COLO668 (cell line): ENCODE measurements around the gene AKAP8.
"Not testable (repeated sequence)": the region's sequence is repeated elsewhere in the genome, so short reads cannot be mapped to it uniquely, and the experiment has no call there.

Source experiments
- DNase-seq: peaks from one replicate; lab custom pipeline; 2025; ENCODE audit not compliant: unreplicated experiment; lab: John Stamatoyannopoulos, UW

The AKAP8 gene

DNA sequence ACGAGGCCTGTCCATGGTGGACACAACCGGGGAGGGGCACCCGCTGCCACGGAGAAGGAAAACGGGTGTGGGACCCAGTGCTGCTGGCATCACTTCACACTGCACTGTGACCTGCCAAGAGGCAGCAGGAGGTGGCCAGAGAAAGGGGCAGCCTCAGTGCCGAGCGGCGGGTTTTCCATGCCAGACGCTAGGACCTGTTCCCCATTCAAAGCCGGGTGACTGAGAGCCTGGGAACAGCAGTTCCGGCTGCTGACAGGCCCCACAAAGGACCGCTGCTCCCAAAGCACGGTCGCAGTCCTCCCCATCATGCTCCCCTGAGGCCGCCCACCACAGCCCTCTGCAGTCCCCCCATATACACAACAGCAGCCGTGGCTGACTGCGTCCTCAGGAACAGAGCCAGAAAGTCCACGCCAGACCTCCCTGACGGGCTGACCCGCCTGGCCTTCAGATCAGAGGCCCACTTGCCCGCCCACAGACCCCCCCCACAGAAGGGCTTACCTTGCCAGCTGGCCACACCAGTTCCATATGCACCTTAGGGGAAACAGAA lies 5.4 kb downstream of the AKAP8 start:
- DNase-seq, result no peak

DNA sequence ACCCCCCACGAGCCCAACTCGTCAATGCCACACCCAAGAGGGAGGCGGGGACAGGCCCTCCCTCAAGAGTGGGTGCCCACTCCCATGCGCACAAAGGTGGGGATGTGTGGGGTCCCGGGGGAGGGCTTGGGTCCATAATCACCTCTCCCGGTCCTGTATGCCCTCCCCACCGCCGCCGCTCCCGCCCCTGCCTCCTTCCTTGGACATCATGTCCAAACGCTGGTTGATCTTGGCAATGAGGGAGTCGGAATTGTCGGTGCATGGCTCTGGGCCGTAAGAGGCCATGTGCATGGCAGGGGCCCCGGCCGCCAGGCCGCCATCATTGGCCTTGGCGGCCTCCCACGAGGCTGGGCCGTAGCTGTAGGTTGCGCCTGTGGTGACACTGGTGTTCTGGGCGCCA lies 5.9 kb downstream of the AKAP8 start:
- no peak for DNase-seq

DNA sequence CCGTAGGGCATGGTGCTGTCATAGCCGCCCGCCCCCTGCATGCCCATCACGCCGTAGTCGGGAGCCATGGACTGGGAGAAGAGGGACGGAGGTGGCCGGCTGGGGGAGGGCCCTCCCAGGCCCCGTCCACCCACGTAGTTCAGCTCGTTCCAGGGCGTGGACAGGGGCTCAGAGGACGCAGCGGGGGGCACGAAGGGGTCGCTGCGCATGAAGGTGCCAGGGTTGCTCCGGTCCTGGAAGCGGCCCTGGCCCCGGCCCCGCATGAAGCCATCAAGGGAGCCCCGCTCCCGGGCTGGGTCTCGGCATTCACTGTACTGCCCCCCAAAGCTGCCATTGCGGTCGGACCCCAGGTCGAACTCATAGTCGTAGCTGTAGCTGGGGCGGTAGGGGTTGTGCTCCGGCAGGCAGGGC lies 6.7 kb downstream of the AKAP8 start:
- no peak for DNase-seq

DNA sequence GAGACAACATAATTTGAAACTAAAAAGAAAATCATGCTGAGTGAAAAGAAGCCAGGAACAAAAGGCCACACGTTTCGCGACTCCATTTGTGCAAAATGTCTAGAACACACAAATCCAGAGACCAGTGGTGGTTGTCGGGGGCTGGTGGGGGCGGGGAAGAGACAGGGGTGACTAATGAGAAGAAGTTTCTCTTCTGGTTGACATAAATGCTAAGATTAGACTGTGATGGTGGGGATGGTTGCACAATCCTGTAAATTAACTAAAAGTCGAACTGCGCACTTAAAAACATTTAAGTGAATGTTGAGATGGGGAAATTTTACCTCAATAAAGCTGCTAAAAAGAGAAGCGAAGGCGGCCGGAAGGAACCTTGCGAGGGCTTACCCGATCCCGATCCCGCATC lies 7.1 kb downstream of the AKAP8 start:
- DNase-seq, result no peak

DNA sequence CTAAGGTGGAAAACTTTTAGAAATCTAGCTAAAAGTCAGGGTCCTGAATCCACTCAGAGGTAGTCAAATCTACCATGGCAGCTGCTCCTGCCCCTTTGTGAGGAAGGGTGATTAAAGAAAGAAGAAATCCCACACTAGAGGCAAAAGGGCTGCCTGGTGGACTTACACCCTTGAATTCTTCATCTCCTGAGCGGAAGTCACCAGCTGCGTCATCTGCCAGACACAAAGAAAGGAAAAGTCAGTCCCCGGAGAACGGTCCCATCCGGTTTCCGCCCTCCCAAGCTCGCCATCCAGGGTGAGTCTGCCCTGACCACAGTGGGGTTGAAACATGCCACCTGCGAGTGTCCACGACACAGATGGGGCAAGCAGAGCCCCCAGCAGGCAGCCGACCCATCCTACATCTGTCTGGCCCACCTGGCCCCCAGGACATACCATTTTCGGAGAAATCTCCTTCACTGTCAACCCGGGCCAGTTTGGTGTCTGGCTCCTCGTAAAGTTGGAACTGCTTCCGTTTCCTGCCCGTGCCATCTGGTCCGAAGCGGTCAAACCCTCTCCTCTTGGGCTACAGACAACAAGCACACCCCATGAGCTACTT lies 7.7 kb downstream of the AKAP8 start:
- DNase-seq, result no peak

DNA sequence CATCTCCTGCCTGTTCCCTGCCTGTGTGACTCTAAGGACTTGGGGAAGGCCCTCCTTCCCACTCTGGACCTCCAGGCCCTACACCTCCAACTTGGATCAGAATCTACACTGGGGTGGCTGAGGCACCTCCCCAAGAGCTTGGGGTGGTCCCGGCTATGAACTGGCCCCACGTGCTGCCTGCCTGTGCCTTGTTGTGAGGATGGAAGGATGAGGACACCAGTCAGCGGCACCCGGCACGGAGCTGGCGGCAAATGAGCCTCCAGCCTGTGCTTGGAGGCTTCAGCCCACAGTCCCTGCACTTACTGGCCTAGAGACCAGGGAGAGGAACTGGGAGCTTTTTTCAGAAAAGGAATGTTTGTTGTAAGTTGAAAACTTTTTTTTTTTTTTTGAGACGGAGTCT lies 8.5 kb downstream of the AKAP8 start:
- DNase-seq, result no peak

DNA sequence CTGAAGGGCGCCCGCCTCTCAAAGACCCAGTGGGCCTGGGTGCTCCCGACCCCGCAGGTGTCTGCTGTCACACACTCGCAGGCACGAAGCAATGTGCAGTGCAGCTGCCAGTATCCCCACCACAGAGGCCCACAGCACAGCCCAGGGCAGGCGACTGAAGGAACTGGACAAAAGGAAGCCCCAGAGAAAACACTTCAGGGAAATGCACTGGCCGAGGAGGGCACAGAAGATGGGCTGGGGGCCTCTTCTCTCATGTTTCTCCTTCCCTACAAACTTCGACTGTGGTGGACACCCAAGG lies 10.0 kb downstream of the AKAP8 start:
- DNase-seq, result no peak

DNA sequence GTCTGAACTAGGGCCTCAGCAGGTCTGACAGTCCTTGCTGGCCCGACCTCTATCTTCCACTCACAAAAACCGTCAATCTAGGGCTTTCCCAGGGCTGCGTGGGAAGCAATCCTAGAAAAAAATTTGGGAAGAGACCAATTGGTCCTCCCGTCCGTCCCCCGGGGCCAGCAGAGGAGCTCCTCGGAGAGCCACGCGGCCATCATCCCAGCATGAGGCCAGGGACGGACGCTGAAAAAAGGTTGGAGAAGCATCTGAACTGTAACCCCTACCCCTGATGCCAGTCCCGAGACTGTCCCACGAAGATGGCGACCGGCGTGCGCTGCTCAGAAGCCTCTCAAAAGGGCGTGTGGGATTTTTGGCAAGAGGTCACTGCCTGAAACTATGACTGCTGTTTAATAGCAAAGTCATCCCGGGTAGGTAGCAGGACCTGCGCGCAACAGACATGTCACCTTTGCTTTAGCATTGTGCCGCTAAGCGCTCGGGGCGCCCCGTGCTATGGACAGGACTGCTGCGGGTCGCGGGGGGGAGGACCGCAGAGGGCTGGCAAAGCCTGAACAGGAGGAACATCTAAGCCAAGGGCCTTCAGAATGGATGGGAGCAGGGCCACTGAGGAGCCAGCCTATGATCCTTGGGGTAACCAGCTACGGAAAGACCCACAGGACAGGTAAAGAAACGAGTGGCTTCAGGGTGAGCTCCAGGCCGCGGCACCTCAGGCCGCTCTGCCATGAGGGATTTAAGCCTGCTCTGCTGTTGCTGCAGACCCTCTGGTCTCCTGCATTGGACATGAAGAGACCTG lies 10.6 kb downstream of the AKAP8 start:
- DNase-seq, result no peak

DNA sequence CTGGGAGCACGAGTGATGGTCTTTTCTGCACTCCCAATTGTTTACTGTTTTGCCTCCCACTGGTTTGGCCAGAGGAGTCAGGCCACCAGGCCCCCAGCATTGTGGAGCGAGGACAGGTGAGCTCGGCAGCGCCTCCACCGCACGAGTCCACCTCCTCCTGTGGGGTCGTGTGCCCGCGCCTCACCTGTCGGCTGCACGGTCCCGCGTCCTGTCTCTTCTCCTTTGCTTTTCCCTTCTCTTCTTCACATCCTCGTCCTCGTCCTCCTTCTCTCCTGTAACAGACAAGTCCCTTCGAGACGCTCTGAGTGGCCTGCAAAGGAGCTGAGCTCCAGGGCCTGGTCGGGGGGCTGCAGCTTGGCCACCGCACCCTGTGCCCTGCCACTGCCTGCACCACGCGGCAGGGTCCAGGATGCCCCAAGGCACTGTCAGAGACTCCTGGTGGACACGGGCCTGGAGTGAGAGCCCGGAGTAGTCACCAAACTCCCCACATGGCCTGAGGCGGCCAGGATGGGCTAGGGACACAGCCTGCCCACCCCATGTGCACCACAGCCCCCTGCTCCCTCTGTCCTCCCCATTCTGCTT lies 11.4 kb downstream of the AKAP8 start:
- no peak for DNase-seq

DNA sequence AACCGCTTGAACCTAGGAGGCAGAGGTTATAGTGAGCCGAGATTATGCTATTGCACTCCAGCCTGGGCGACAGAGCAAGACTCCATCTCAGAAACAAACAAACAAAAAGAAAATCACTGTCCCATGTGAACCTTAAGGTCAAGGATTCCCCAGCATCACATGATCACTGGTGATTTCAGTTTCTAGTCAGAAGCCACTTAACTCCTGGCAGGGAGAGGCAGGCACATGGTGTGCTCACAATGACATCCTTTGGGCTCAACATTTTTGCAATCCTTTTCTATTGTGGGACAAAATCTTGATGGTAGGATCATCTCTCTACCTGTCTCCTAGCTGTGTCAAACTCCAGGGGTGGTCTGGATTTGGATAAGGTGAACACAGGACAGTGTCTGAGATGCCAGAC lies 12.1 kb downstream of the AKAP8 start:
- DNase-seq, result no peak

DNA sequence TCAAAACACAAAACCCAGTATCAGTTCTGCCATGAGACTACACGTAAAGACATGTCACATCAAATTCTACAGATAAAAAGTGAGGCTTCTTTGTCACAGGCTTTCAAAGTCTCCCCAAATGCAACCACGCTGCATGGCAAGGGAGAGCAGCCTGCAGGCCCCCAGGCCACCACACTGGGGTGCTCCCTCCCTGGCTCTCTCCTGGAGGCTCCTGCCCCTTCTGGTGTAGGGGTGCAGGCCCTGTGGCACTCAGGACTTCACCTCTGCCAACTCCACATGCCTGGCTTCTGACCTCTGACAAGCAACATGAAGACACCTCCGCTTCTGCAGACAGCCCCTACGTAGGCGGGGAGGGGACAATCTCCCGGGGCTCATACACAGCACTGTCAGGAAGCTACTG lies 14.3 kb downstream of the AKAP8 start:
- DNase-seq, result no peak

DNA sequence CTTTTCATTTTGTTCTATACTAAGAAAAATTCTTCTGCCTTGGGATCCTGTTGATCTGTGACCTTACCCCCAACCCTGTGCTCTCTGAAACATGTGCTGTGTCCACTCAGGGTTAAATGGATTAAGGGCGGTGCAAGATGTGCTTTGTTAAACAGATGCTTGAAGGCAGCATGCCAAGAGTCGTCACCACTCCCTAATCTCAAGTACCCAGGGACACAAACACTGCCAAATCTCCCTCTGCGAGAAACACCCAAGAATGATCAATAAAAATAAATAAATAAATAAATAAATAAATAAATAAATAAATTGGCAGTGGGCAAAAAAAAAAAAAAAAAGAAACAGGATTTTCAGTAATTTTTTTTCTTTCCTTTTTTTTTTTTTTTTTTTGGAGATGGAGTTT lies 15.8 kb downstream of the AKAP8 start:
- DNase-seq, result not testable (repeated sequence)

DNA sequence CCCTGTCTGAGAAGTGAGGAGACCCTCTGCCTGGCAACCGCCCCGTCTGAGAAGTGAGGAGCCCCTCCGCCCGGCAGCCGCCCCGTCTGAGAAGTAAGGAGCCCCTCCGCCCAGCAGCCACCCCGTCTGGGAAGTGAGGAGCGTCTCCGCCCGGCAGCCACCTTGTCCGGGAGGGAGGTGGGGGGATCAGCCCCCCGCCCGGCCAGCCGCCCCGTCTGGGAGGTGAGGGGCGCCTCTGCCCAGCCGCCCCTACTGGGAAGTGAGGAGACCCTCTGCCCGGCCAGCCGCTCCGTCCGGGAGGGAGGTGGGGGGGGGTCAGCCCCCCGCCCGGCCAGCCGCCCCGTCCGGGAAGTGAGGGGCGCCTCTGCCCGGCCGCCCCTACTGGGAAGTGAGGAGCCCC lies 16.5 kb downstream of the AKAP8 start:
- DNase-seq, result not testable (repeated sequence)

DNA sequence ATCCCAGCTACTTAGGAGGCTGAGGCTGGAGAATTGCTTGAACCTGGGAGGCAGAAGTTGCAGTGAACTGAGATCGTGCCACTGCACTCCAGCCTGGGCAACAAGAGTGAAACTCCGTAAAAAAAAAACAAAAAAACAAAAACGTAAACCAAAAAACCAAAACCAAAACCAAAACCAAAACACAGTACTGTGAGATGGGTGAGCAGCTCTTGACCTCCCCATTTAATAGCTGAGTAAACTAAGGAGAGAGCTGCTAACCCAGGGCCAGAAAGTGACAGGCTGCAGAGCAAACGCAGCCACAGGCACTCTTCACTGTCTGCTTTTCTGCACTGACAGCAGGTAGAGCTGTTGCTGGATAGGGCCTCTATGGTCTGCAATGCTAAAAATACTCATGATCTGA lies 19.6 kb downstream of the AKAP8 start:
- DNase-seq, result not testable (repeated sequence)

DNA sequence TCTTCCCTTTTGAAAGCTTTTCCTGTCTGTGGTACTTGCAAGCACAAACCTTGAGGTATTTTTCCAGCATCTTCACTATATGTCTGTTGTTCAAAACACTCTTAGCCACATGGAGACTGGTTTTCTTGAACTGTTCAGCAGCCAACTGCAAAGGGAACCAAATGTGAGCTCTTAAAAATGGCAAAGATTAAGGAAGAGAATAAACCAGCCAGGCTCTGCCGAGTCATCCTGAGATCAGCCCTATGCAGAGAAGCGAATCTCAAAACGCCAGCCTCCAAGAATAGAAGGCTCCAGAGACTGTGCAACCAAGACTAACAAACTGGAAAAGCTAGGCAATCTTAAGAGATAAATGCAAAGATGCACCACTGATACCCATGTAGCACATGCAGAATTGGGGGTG lies 20.7 kb downstream of the AKAP8 start:
- DNase-seq, result no peak

DNA sequence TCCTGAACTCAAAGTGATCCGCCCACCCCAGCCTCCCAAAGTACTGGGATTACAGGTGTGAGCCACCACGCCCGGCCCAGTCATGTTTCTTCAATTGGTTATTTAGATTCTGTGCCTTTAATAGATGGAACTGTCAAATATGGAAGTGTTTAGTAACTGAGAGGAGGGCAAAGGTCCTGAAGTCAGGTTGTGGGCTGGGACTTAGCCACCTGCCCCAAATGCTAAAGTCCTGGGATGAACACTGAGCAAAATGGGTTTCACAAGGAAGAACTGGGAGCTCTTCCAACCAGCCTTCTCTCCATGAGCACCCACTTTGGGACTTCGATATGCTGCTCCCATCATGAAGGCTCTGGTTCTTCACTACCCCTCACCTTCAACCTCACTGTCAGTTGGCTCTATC lies 21.7 kb downstream of the AKAP8 start:
- no peak for DNase-seq

DNA sequence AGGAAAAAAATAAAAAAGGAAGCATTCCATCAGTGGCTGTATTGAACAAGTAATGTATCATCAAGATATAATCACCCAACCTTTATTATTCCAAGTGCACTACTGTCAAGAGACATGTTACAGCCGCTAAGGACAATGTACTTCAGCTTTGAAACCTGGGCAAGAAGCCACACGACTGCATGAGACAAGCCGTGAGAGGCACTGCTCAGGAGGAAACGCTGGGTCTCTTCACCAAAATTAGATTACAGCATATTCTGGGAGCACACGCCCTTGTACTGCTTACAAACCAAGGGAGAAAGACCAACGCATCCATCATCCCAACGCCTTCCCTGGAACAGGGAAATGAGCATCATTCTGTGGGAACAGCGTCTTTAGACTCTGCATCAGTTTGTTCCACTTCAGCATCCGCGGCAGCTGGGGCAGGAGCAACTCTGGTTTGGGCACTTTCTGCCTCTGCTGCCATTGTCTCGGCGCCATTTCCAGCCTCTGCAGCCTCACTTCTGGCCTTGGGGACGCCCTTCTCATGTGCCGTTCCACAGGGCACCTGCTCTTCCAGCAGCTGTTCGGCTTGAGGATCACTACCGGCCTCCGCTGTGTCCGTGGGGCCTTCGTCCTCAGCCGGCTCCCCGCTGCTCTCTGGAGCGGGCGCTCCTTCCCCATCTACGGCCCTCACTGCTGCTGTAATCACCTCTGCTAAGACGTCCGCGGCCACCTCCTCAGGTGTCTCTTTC lies 24.9 kb downstream of the AKAP8 start:
- no peak for DNase-seq

DNA sequence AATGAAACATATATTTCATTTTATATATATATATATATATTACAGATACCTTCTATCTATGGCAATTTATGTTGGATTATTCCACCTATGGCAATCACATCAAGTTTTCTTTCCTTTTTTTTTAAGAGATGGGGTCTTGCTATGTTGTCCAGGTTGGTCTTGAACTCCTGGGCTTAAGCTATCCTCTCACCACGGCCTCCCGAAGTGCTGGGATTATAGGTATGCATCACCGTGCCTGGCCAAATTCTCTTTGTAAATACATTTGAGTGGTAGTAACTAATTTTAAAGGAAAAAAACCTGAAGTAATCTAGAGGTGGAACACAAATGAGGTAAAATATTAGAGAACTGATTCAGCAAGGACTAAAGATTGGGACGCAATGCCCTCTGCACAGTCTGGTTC lies 25.7 kb downstream of the AKAP8 start:
- DNase-seq, result no peak

DNA sequence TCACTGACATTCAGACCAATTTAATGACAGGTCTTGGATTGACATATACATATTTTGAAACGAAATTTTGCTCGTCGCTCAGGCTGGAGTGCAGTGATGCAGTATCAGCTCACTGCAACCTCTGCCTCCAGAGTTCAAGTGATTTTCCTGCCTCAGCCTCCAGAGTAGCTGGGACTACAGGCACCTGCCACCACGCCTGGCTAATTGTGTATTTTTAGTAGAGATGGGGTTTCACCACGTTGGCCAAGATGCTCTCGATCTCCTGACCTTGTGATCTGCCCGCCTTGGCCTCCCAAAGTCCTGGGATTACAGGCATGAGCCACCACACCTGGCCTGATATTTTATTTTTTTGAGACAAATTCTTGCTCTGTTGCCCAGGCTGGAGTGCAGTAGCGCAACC lies 27.1 kb downstream of the AKAP8 start:
- DNase-seq, result not testable (repeated sequence)

DNA sequence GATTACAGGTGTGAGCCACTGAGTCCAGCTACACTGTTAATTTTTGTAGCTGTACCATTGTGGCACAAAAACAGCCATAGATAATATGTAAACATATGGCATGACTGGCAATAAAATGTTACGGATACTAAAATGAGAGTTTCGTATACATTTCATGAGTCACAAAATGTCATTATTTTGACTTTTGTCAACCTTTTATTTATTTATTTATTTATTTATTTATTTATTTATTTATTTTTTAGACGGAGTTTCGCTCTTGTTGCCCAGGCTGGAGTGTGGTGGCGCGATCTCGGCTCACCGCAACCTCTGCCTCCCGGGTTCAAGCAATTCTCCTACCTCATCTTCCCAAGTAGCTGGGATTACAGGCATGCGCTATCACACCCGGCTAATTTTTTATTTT lies 38.3 kb downstream of the AKAP8 start:
- not testable (repeated sequence) for DNase-seq

DNA sequence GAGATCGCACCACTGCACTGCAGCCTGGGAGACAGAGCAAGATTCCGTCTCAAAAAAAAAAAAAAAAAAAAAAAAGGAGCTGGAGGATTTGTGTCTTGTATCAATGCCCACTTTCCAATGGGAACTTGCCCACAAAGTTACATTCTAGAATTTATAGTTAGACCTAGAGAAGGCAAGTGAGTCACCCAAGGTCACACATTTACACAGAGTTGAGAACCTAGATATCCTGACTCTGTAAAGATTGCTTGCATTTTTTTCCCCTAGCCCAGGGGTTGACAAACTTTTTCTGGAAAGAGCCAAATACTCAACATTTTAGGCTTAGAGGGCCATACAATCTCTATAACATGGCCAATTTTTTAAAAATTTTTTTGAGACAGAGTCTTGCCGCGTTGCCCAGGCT lies 39.5 kb downstream of the AKAP8 start:
- DNase-seq, result no peak

DNA sequence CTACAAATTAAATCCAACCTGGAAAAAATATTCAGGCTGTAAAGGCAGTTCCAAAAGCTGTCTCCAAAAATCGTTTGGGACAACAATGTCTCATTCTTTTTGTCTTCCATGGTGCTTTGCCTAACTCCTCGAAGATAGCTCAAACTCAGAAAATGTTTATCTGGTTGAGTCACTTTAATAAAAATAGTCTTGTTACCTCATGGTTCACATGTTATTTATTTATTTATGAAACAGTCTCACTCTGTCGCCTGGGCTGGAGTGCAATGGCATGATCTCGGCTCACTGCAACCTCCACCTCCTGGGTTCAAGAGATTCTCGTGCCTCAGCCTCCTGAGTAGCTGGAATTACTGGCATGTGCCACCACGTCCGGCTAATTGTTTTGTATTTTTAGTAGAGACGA lies 42.4 kb downstream of the AKAP8 start:
- DNase-seq, result no peak
